Liver (tissue), 9 donors: ENCODE measurements around the gene SLIT3. TPM values are rescaled to one million over a fixed set of nuclear protein-coding genes. Genes with fewer than 3 reads are reported as not detected.

Source experiments
- DNase-seq: peaks from one replicate; pipeline ENCODE4 v3.0.0-alpha.2; 2017; ENCODE audit warnings: low spot score
- H3K27ac ChIP-seq, 2 donors: one replicate each; pipeline ENCODE4 v1.7.0; 2013; ENCODE audit warnings: inconsistent platforms in 2 of 2, low read length in 2 of 2, control low read depth in 1 of 2, low read depth in 1 of 2, mild to moderate bottlenecking in 1 of 2
- H3K27me3 ChIP-seq, 4 donors: one replicate each; pipeline versions ENCODE4 v1.6.1 to v1.7.0; 2013; ENCODE audit warnings: low read length in 3 of 4, inconsistent platforms in 1 of 4, mild to moderate bottlenecking in 1 of 4, moderate library complexity in 1 of 4; ENCODE audit not compliant: control insufficient read depth in 4 of 4, insufficient read depth in 4 of 4
- H3K36me3 ChIP-seq, 4 donors: one replicate each; pipeline versions ENCODE4 v1.6.1 to v1.7.0; 2013; ENCODE audit warnings: low read length in 3 of 4, mild to moderate bottlenecking in 3 of 4, low read depth in 1 of 4, moderate library complexity in 1 of 4; ENCODE audit not compliant: control insufficient read depth in 4 of 4, insufficient read depth in 3 of 4
- H3K4me1 ChIP-seq, 4 donors: one replicate each; pipeline versions ENCODE4 v1.6.1 to v1.7.0; 2013; ENCODE audit warnings: low read length in 3 of 4, mild to moderate bottlenecking in 3 of 4, moderate library complexity in 1 of 4; ENCODE audit not compliant: control insufficient read depth in 4 of 4, insufficient read depth in 4 of 4
- H3K4me3 ChIP-seq, 3 donors: one replicate each; pipeline versions ENCODE4 v1.6.1 to v1.7.0; 2013; ENCODE audit warnings: low read length in 3 of 3, control low read depth in 1 of 3, low read depth in 1 of 3, mild to moderate bottlenecking in 1 of 3
- H3K9ac ChIP-seq, 2 donors: one replicate each; pipeline ENCODE4 v1.7.0; 2013; ENCODE audit warnings: low read length in 2 of 2, mild to moderate bottlenecking in 2 of 2, moderate library complexity in 2 of 2, control low read depth in 1 of 2, low read depth in 1 of 2
- H3K9me3 ChIP-seq, 4 donors: one replicate each; pipeline versions ENCODE4 v1.6.1 to v1.7.0; 2013; ENCODE audit warnings: low read length in 3 of 4; ENCODE audit not compliant: control insufficient read depth in 4 of 4
- EGR1 ChIP-seq, 2 donors: IDR thresholded peaks; 2 replicates each; pipeline ENCODE4 v1.6.1; 2016 to 2018; ENCODE audit warnings: antibody characterized with exemption in 2 of 2, low read depth in 2 of 2
- FOXA1 ChIP-seq: IDR thresholded peaks from 2 replicates; pipeline ENCODE4 v1.6.1; 2016; ENCODE audit warnings: antibody characterized with exemption
- FOXA2 ChIP-seq: IDR thresholded peaks from 2 replicates; pipeline ENCODE4 v1.6.1; 2016; ENCODE audit warnings: antibody characterized with exemption
- GABPA ChIP-seq, 2 donors: IDR thresholded peaks in 1 of 2; conservative IDR thresholded peaks in 1 of 2; 2 replicates each; pipeline ENCODE4 v1.6.1; 2016; ENCODE audit warnings: antibody characterized with exemption in 2 of 2, mild to moderate bottlenecking in 1 of 2, moderate library complexity in 1 of 2
- HNF4A ChIP-seq, 2 donors: conservative IDR thresholded peaks; 2 replicates each; pipeline ENCODE4 v1.6.1; 2016; ENCODE audit warnings: antibody characterized with exemption in 2 of 2, mild to moderate bottlenecking in 2 of 2
- HNF4G ChIP-seq: IDR thresholded peaks from 2 replicates; pipeline ENCODE4 v1.6.1; 2016; ENCODE audit warnings: antibody characterized with exemption
- JUND ChIP-seq, 2 donors: IDR thresholded peaks; 2 replicates each; pipeline ENCODE4 v1.6.1; 2016; ENCODE audit warnings: antibody characterized with exemption in 2 of 2
- MAX ChIP-seq: IDR thresholded peaks from 2 replicates; pipeline ENCODE4 v1.6.1; 2016; ENCODE audit warnings: antibody characterized with exemption
- NR2F2 ChIP-seq: IDR thresholded peaks from 2 replicates; pipeline ENCODE4 v1.6.1; 2016; ENCODE audit warnings: antibody characterized with exemption
- RAD21 ChIP-seq, 2 donors: IDR thresholded peaks; 2 replicates each; pipeline ENCODE4 v1.6.1; 2016; ENCODE audit warnings: antibody characterized with exemption in 2 of 2, mild to moderate bottlenecking in 2 of 2
- RXRA ChIP-seq, 2 donors: IDR thresholded peaks; 2 replicates each; pipeline ENCODE4 v1.6.1; 2017 to 2018; ENCODE audit warnings: antibody characterized with exemption in 2 of 2, mild to moderate bottlenecking in 1 of 2
- SP1 ChIP-seq: IDR thresholded peaks from 2 replicates; pipeline ENCODE4 v1.6.1; 2018; ENCODE audit warnings: antibody characterized with exemption, mild to moderate bottlenecking
- TAF1 ChIP-seq: conservative IDR thresholded peaks from 2 replicates; pipeline ENCODE4 v1.6.1; 2016; ENCODE audit warnings: antibody characterized with exemption, mild to moderate bottlenecking
- YY1 ChIP-seq: IDR thresholded peaks from 2 replicates; pipeline ENCODE4 v1.6.1; 2016; ENCODE audit warnings: antibody characterized with exemption, mild to moderate bottlenecking
- WGBS: extraction: QIAGEN DNeasy Blood & Tissue Kit; methylation state at CpG from one replicate; pipeline ENCODE4 v1.1.7; 2013; 5-methylcytosine and 5-hydroxymethylcytosine counted together
- polyA plus RNA-seq, 2 donors: library from polyadenylated mRNA; stranded (reverse) in 1 of 2; unstranded in 1 of 2; fragments of 200-250 nt in 1 of 2; fragments of >200 nt in 1 of 2; fragmentation: Nextera tagmentation in 1 of 2; extraction: Ambion mirVana in 1 of 2; gene quantifications; one replicate each; pipeline versions ENCODE4 v1.2.1 to v1.2.3, GENCODE V29; 2013 to 2015
- total RNA-seq, 2 donors: library from RNA; depleted of rRNA; stranded (reverse); fragments of >200 nt; gene quantifications; one replicate each; pipeline ENCODE4 v1.2.3, GENCODE V29; 2014
- TF ChIP-seq, protein P1 (sequence below): IDR thresholded peaks from 2 replicates; pipeline ENCODE4 v1.6.1; 2016; ENCODE audit warnings: antibody characterized with exemption
- TF ChIP-seq, protein P2 (sequence below): IDR thresholded peaks from 2 replicates; pipeline ENCODE4 v1.6.1; 2016; ENCODE audit warnings: antibody characterized with exemption, mild to moderate bottlenecking
- TF ChIP-seq, protein P3 (sequence below): fragments of 150-350 bp; IDR thresholded peaks from 2 replicates; pipeline ENCODE4 v1.5.1; 2017; ENCODE audit warnings: improper control_type of control experiment, low read depth, low read length; ENCODE audit not compliant: missing input control
- TF ChIP-seq, protein P4 (sequence below): IDR thresholded peaks from 2 replicates; pipeline ENCODE4 v1.6.1; 2016; ENCODE audit warnings: antibody characterized with exemption
- donor health status: healthy.
- donor health status: healthy.
- donor health status: healthy.
- donor health status: healthy.
- donor health status: healthy.

SLIT3 gene
- total and polyA plus RNA-seq, 4 donors = 0.61 to 1.3 (median 0.91) TPM

DNA sequence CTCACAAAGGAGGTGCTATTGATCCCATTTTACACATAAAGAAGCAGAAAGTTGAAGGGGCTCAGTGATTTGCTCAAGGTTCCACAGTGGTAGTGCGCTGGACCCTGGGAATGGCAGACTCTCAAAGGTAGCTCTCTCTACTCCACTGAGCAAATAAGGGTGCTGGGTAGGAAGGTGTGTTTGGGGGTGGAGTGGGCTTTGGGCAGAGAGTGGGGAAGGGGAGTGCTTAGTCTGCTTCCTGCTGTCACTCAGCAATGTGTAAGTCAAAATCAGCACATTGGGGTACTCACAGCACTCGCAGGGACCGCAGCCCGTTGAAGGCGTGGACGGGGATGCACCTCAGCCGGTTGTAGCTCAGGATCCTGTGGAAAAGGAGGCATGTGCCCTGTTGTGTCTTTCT, 579.0 kb downstream of the SLIT3 start:
- no peak for TF ChIP-seq RAD21 (IDR thresholded peaks at IDR 0.05)
- TF ChIP-seq EGR1 (IDR thresholded peaks at IDR 0.05; ENCODE audit: low read depth in 2 of 2) = no peak
- no peak for TF ChIP-seq NR2F2
- no peak for TF ChIP-seq YY1
- no peak for TF ChIP-seq RXRA (IDR thresholded peaks at IDR 0.05)
- TF ChIP-seq, protein P1, sequence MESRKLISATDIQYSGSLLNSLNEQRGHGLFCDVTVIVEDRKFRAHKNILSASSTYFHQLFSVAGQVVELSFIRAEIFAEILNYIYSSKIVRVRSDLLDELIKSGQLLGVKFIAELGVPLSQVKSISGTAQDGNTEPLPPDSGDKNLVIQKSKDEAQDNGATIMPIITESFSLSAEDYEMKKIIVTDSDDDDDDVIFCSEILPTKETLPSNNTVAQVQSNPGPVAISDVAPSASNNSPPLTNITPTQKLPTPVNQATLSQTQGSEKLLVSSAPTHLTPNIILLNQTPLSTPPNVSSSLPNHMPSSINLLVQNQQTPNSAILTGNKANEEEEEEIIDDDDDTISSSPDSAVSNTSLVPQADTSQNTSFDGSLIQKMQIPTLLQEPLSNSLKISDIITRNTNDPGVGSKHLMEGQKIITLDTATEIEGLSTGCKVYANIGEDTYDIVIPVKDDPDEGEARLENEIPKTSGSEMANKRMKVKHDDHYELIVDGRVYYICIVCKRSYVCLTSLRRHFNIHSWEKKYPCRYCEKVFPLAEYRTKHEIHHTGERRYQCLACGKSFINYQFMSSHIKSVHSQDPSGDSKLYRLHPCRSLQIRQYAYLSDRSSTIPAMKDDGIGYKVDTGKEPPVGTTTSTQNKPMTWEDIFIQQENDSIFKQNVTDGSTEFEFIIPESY = no peak
- TF ChIP-seq FOXA2 = no peak
- TF ChIP-seq MAX = no peak
- TF ChIP-seq HNF4G = no peak
- no peak for TF ChIP-seq GABPA (IDR thresholded peaks at IDR 0.05 in 1 of 2, conservative IDR thresholded peaks at IDR 0.05 in 1 of 2)
- TF ChIP-seq FOXA1 = no peak
- no peak for TF ChIP-seq HNF4A (conservative IDR thresholded peaks at IDR 0.05)
- no peak for TF ChIP-seq TAF1
- TF ChIP-seq, protein P2, sequence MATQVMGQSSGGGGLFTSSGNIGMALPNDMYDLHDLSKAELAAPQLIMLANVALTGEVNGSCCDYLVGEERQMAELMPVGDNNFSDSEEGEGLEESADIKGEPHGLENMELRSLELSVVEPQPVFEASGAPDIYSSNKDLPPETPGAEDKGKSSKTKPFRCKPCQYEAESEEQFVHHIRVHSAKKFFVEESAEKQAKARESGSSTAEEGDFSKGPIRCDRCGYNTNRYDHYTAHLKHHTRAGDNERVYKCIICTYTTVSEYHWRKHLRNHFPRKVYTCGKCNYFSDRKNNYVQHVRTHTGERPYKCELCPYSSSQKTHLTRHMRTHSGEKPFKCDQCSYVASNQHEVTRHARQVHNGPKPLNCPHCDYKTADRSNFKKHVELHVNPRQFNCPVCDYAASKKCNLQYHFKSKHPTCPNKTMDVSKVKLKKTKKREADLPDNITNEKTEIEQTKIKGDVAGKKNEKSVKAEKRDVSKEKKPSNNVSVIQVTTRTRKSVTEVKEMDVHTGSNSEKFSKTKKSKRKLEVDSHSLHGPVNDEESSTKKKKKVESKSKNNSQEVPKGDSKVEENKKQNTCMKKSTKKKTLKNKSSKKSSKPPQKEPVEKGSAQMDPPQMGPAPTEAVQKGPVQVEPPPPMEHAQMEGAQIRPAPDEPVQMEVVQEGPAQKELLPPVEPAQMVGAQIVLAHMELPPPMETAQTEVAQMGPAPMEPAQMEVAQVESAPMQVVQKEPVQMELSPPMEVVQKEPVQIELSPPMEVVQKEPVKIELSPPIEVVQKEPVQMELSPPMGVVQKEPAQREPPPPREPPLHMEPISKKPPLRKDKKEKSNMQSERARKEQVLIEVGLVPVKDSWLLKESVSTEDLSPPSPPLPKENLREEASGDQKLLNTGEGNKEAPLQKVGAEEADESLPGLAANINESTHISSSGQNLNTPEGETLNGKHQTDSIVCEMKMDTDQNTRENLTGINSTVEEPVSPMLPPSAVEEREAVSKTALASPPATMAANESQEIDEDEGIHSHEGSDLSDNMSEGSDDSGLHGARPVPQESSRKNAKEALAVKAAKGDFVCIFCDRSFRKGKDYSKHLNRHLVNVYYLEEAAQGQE = no peak
- TF ChIP-seq SP1 = no peak
- TF ChIP-seq, protein P3, sequence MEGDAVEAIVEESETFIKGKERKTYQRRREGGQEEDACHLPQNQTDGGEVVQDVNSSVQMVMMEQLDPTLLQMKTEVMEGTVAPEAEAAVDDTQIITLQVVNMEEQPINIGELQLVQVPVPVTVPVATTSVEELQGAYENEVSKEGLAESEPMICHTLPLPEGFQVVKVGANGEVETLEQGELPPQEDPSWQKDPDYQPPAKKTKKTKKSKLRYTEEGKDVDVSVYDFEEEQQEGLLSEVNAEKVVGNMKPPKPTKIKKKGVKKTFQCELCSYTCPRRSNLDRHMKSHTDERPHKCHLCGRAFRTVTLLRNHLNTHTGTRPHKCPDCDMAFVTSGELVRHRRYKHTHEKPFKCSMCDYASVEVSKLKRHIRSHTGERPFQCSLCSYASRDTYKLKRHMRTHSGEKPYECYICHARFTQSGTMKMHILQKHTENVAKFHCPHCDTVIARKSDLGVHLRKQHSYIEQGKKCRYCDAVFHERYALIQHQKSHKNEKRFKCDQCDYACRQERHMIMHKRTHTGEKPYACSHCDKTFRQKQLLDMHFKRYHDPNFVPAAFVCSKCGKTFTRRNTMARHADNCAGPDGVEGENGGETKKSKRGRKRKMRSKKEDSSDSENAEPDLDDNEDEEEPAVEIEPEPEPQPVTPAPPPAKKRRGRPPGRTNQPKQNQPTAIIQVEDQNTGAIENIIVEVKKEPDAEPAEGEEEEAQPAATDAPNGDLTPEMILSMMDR = no peak
- TF ChIP-seq, protein P4, sequence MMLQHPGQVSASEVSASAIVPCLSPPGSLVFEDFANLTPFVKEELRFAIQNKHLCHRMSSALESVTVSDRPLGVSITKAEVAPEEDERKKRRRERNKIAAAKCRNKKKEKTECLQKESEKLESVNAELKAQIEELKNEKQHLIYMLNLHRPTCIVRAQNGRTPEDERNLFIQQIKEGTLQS = no peak
- no peak for TF ChIP-seq JUND (IDR thresholded peaks at IDR 0.05)
- no peaks in the 10 kb centered on the region for H3K27me3 ChIP-seq
- WGBS = 95% methylated on average over 7 of the region's 7 CpGs
- no peaks in the 10 kb centered on the region for H3K9me3 ChIP-seq
- no peaks in the 10 kb centered on the region for H3K4me1 ChIP-seq
- H3K9ac ChIP-seq = no peak overlapping the region
- no peak overlapping the region for H3K4me3 ChIP-seq
- H3K27ac ChIP-seq = no peak overlapping the region
- DNase-seq = no peak
- H3K36me3 ChIP-seq = no peaks in the 10 kb centered on the region
